Rectal smooth muscle tissue (tissue), 1 donor: Measurements from ENCODE around the gene GPR137.
"Not testable (repeated sequence)": the region's sequence is repeated elsewhere in the genome, so short reads cannot be mapped to it uniquely, and the experiment has no call there.

Experiments used
- H3K27ac ChIP-seq: one replicate; pipeline ENCODE4 v1.7.0; 2013; ENCODE audit warnings: low read depth, low read length, inconsistent platforms
- H3K27me3 ChIP-seq: one replicate; pipeline ENCODE4 v1.7.0; 2013; ENCODE audit warnings: low read length; ENCODE audit not compliant: control insufficient read depth, insufficient read depth
- H3K36me3 ChIP-seq: one replicate; pipeline ENCODE4 v1.7.0; 2013; ENCODE audit warnings: low read length; ENCODE audit not compliant: control insufficient read depth, insufficient read depth
- H3K4me1 ChIP-seq: one replicate; pipeline ENCODE4 v1.7.0; 2013; ENCODE audit warnings: low read length; ENCODE audit not compliant: control insufficient read depth, insufficient read depth
- H3K4me3 ChIP-seq: one replicate; pipeline ENCODE4 v1.7.0; 2013; ENCODE audit warnings: low read length
- H3K9ac ChIP-seq: one replicate; pipeline ENCODE4 v1.7.0; 2013; ENCODE audit warnings: low read length

Gene GPR137

DNA sequence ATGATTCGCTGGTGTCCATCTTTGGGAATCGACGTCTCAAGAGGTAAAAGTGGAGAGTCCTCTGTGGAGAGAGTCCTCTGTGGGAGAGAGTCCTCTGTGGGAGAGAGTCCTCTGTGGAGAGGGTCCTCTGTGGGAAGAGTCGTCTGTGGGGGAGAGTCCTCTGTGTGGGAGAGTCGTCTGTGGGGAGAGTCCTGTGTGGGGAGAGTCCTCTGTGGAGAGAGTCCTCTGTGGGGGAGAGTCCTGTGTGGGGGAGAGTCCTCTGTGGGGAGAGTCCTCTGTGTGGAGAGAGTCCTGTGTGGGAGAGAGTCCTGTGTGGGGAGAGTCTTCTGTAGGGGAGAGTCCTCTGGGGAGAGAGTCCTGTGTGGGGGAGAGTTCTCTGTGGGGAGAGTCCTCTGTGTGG lies 35.4 kb downstream of the GPR137 start:
- H3K36me3 ChIP-seq = peaks cover 8% of the 10 kb centered on the region
- H3K9ac ChIP-seq = no peak overlapping the region
- no peak overlapping the region for H3K4me3 ChIP-seq
- peaks cover 4% of the 10 kb centered on the region for H3K4me1 ChIP-seq
- H3K27ac ChIP-seq = no peak overlapping the region
- no peaks in the 10 kb centered on the region for H3K27me3 ChIP-seq

DNA sequence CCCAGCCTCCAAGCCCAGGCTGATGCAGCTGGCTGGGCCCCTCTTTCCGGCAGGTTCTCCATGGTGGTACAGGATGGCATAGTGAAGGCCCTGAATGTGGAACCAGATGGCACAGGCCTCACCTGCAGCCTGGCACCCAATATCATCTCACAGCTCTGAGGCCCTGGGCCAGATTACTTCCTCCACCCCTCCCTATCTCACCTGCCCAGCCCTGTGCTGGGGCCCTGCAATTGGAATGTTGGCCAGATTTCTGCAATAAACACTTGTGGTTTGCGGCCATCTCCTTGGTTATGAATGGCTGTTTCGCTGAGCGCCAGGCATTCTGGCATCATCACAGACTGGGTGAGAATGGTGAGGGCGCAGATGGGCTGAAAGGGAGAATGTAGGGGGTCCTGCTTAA lies 35.9 kb downstream of the GPR137 start:
- Histone ChIP-seq H3K27ac (no peak overlapping the region), H3K36me3 (peaks cover 8% of the 10 kb centered on the region), H3K4me3 (no peak overlapping the region), H3K9ac (no peak overlapping the region), H3K27me3 (no peaks in the 10 kb centered on the region), H3K4me1 (peaks cover 4% of the 10 kb centered on the region)

DNA sequence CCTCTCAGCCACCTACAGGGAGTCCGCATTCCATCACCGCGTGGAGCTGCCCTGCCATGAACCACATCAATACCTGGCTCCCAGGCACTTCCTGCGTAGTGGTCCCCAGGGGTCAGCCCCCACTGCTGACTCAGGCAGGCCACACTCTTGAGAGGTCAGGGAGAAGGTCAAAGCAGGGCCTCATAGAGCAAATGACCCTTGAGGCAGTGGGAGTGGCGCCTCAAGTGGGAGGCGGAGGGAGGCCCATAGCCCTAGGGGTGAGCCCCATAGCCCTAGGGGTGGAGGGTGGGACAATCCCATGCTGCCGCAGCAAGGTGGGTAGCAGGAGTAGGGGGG lies 37.2 kb downstream of the GPR137 start:
- H3K27ac ChIP-seq = no peak overlapping the region
- H3K4me1 ChIP-seq = peaks cover 4% of the 10 kb centered on the region
- no peak overlapping the region for H3K4me3 ChIP-seq
- no peaks in the 10 kb centered on the region for H3K27me3 ChIP-seq
- H3K36me3 ChIP-seq = peaks cover 8% of the 10 kb centered on the region
- no peak overlapping the region for H3K9ac ChIP-seq

DNA sequence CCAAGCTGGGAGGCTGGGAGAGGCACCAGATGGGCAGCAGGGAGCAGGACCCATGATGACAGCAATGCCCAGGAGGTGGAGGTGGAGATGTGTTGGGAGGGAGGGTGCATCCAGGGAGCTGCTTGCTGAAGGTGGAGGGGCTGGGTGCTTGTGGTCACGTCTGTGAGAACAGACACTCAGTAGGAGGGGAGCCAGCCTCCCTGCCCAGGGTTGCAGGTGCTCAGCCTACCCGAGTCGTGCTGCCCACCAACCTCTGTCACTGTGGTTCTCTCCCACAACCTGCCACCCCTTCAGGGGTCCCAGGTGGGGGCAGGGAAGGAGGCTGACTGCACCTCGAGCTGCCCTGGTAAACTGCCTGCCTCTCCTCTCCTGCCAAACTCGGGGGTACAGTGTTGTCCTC lies 37.7 kb downstream of the GPR137 start:
- H3K36me3 ChIP-seq = peaks cover 8% of the 10 kb centered on the region
- no peak overlapping the region for H3K27ac ChIP-seq
- H3K4me3 ChIP-seq = no peak overlapping the region
- peaks cover 4% of the 10 kb centered on the region for H3K4me1 ChIP-seq
- no peak overlapping the region for H3K9ac ChIP-seq
- no peaks in the 10 kb centered on the region for H3K27me3 ChIP-seq

DNA sequence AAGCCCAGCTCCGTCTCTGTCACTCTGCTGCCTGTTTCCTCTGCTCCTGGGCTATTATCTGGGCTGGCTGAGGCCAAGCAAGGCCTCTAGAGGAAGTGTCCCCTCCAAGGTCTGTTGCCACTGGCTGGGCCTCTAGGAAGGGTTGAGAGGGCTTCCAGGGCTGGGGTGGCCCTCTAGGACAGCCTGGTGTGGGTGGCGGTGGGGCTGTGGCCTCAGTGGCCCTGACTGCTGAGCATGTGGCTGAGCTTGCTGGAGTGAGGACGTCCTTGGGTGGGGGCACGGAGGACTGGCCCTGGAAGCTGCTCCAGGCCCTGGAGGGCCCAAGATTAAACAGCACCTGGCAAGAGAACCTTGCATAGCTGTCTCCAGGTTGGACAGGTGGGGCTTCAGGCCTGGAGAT lies 38.3 kb downstream of the GPR137 start:
- H3K27me3 ChIP-seq, H3K36me3 ChIP-seq, H3K27ac ChIP-seq, H3K4me3 ChIP-seq, H3K4me1 ChIP-seq, H3K9ac ChIP-seq: not testable (repeated sequence)

DNA sequence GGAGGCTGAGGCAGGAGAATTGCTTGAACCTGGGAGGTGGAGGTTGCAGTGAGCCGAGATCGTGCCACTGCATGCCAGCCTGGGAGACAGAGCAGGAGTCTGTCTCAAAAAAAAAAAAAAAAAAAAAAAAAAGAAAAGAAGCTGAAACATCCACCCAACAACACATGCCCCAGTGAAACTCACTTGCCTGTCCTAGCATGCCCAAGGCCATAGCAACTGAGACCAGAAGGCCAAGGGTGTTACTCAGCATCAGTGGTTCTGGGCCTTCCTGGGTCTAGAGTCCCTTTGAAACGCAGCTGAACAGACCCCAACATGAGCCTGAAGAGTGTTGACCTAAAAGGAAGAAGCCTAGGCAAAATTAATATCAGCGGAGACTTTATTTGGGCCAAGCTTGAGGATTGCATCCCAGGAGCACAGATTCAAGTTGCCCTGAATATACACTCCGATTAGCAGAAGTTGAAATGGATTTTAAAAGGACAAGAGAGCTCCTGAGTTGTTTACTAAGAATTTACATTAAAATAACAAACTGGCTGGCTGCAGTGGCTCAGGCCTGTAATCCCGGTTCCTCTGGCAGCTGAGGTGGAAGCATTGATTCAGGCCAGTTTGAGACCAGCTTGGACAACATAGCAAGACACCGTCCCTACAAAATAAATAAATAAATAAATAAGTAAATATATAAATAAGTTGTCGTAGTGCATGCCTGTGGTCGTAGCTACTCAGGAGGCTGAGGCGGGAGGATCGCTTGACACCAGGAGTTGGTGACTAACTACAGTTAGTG lies 39.2 kb downstream of the GPR137 start:
- H3K27ac ChIP-seq = no peak overlapping the region
- H3K36me3 ChIP-seq = peaks cover 8% of the 10 kb centered on the region
- H3K9ac ChIP-seq = no peak overlapping the region
- no peaks in the 10 kb centered on the region for H3K27me3 ChIP-seq
- no peak overlapping the region for H3K4me3 ChIP-seq
- no peaks in the 10 kb centered on the region for H3K4me1 ChIP-seq

DNA sequence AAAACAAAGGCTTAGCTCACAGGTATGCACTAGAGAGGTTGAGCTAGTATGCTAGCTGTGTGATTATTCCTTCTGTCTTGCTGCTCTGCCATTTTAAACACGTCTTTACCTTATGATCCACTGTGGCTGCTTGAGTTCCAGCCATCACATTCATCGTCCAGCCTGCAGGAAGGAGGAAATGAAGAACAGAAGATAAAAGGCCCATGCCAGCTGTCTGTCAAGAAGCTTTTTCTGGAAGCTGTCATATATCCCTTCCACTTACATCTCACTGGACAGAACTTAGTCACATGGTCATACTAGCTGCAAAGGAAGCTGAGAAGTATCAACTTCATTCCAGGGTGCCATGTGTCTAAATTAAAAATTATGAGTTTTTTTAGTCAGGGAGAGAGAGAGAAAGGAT lies 41.7 kb downstream of the GPR137 start:
- H3K36me3 ChIP-seq = peaks cover 3% of the 10 kb centered on the region
- no peak overlapping the region for H3K27ac ChIP-seq
- no peaks in the 10 kb centered on the region for H3K27me3 ChIP-seq
- no peak overlapping the region for H3K9ac ChIP-seq
- no peak overlapping the region for H3K4me3 ChIP-seq
- H3K4me1 ChIP-seq = no peaks in the 10 kb centered on the region

DNA sequence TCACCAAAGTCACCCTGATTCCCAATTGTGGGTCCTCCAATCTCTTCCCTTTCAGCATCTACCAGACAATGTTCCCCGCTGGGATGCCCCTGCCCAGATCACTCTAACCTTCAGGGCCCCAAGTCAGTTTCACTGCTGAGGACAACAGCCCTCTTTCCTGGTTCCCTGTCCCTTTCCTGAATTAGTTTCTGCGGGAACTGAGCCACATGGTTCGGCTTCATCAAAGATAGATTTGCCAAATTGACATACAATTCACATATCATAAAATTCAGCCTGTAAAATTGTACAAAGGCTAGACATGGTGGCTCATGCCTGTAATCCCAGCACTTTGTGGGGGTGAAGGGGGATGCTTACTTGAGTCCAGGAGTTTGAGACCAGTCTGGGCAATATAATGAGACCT lies 42.3 kb downstream of the GPR137 start:
- H3K4me3 ChIP-seq = no peak overlapping the region
- H3K9ac ChIP-seq = no peak overlapping the region
- H3K27me3 ChIP-seq = no peaks in the 10 kb centered on the region
- no peaks in the 10 kb centered on the region for H3K4me1 ChIP-seq
- no peak overlapping the region for H3K27ac ChIP-seq
- no peaks in the 10 kb centered on the region for H3K36me3 ChIP-seq

DNA sequence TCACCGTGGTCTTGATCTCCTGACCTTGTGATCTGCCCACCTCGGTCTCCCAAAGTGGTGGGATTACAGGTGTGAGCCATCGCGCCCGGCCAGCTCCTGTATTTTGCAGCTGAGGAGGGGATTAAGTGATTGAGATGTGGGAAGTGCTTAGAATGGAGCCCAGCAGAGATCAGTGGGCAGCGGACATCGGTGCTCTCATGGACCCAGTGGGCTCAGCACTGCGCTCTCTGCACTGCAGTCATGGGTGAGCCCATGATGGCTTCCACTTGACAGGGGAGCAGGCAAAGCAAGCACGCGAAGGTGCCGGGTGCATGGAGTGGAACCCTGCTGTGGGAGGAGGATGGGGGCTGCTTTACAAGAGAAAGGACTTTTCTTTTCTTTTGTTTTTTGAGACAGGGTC lies 45.2 kb downstream of the GPR137 start:
- H3K36me3 ChIP-seq = no peaks in the 10 kb centered on the region
- no peak overlapping the region for H3K4me3 ChIP-seq
- H3K27me3 ChIP-seq = no peaks in the 10 kb centered on the region
- no peak overlapping the region for H3K9ac ChIP-seq
- H3K4me1 ChIP-seq = no peaks in the 10 kb centered on the region
- H3K27ac ChIP-seq = no peak overlapping the region

DNA sequence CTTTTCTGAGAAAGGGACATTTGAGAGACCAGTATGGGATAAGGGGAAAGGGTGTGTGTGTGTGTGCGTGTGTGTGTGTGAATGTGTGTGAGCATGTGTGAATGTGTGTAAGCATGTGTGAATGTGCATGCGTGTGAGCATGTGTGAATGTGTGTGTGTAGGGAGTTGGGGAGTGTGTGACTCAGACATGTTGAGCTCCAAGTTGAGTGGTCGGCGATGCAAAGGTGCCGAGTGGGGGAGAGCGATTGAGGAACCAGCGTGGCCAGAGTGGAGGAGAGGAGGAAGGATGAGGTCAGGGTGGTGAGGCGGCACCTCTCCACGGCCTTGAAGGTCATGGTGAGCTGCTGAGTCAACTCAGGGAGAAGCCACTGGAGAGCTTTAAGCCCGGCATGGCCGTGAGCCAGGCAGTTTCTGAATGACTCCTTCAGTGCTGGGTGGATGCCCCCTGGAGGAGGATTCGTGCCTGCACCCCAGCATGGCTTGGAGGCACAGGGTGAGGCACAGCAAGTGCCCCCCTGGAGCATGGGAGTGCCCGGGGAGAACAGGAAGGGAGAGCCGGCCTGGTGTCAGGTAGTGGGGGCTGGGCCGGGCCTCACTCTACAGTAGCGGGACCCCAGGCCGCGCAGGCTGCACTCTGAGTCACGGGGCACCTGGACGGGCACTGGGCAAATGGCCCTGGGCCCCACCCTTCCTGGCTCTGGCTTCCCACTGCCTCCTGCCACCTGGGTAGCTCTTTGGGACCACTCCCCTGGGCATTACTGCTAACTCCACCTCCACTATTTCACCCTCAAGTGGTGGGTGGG lies 46.1 kb downstream of the GPR137 start:
- H3K9ac ChIP-seq = no peak overlapping the region
- no peaks in the 10 kb centered on the region for H3K4me1 ChIP-seq
- no peak overlapping the region for H3K27ac ChIP-seq

DNA sequence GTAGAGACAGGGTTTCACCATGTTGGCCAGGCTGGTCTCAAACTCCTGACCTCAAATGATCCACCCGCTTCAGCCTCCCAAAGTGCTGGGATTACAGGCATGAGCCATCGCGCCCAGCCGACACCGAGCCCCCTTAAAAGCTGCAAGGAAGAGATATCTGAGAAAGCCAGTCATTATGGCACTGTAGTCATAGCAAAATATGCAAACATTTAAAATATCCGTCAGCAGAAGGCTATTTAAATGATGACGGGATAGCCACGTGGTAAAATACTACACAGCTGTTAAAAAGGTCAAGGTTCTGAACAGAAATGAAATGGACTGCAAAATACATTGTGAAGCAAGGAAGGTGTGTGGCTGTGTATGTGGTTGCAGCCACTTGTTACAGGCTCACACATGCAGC lies 47.9 kb downstream of the GPR137 start:
- Histone ChIP-seq H3K27me3 (no peaks in the 10 kb centered on the region), H3K36me3 (no peaks in the 10 kb centered on the region), H3K9ac (no peak overlapping the region), H3K4me1 (no peaks in the 10 kb centered on the region), H3K4me3 (no peak overlapping the region), H3K27ac (no peak overlapping the region)

More for the DNA sequence above, 46.1 kb downstream of the GPR137 start:
- Histone ChIP-seq H3K4me3 (peak overlapping the region; percentile 2), H3K36me3 (no peaks in the 10 kb centered on the region), H3K27me3 (no peaks in the 10 kb centered on the region)

DNA sequence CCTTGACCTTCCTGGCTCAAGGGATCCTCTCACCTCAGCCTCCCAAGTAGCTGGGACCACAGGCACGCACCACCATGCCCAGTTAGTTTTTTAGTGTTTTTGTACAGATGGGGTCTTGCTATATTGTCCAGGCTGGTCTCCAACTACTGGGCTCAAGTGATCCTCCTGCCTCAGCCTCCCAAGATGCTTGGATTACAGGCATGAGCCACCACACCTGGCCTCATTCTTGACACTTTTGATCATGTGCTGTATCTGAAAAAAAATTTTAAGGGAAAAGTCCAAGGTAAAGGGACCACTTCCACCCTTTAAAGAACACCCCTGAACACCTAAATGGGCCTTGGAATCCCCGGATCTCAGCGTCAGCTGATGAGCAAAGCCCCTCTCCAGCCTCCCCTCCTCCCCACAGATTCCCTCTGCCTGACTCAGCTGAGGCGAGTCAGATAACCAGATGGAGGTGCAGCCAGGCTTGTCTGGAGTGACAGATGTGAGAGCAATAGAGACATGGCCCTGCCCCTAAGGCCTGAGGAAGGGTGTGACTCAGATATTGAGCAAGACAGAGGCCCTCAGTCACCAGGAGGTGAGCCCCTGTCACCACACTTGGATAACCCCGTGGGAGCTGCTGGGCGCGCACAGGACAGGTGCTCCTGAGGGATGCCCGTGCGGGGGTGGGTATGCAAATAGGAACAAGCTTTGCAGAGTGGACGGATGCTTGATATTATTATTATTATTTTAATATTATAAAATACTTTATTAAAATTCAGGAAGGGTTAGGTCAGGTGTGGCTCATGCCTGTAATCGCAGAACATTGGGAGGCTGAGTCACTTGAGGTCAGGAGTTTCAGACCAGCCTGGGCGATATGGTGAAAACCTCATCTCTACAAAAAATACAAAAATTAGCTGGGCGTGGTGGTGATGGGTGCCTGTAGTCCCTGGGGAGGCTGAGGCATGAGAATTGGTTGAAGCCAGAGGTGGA lies 49.4 kb downstream of the GPR137 start:
- Histone ChIP-seq H3K4me3 (no peak overlapping the region), H3K9ac (no peak overlapping the region), H3K36me3 (no peaks in the 10 kb centered on the region), H3K4me1 (no peaks in the 10 kb centered on the region), H3K27ac (no peak overlapping the region), H3K27me3 (no peaks in the 10 kb centered on the region)
